Measurements from ENCODE around the gene SLC44A1.

Gene SLC44A1

GRCh38 chr9:105389796-105390195, 145.3 kb downstream of the SLC44A1 start:
- Histone ChIP-seq H3K27ac (replicated peaks; ENCODE audit: low read length) (no peak overlapping the region), H4K91ac (ENCODE audit: low read depth, low read length, poor library complexity) (no peak overlapping the region), H2BK12ac (ENCODE audit: low read length) (no peak overlapping the region), H3K14ac (ENCODE audit: low read length) (no peak overlapping the region), H3K23ac (ENCODE audit: low read depth, low read length, poor library complexity) (no peak overlapping the region), H3K27me3 (ENCODE audit: control insufficient read depth in 3 of 3, insufficient read depth in 3 of 3, low read depth in 1 of 3, low read length in 3 of 3) (no peaks in the 10 kb centered on the region), H3K9ac (ENCODE audit: low read depth, low read length, poor library complexity) (no peak overlapping the region), H3K4me2 (ENCODE audit: insufficient read depth, low read length, poor library complexity, severe bottlenecking) (no peak overlapping the region), H2AK5ac (ENCODE audit: low read depth, low read length) (no peak overlapping the region), H3K4me1 (ENCODE audit: control insufficient read depth in 2 of 2, insufficient read depth in 1 of 2, low read depth in 1 of 2, low read length in 2 of 2) (peaks cover 3 to 20% of the 10 kb centered on the region in 2 donors), H3K36me3 (replicated peaks in 1 of 2; ENCODE audit: control insufficient read depth in 2 of 2, insufficient read depth in 2 of 2, low read length in 2 of 2) (no peaks in the 10 kb centered on the region), H3K79me1 (ENCODE audit: low read depth, low read length) (no peaks in the 10 kb centered on the region), H3K18ac (ENCODE audit: low read length) (no peak overlapping the region), H3K4me3 (ENCODE audit: low read length in 2 of 2) (no peak overlapping the region), H2AFZ (ENCODE audit: low read length) (peak overlapping the region; percentile 79), H4K8ac (ENCODE audit: low read depth, low read length) (no peak overlapping the region), H3K4ac (ENCODE audit: low read length) (no peak overlapping the region), H2BK5ac (ENCODE audit: low read length) (no peak overlapping the region), H2BK15ac (ENCODE audit: low read length) (no peak overlapping the region), H2BK120ac (ENCODE audit: low read depth, low read length) (no peak overlapping the region), H3K9me3 (replicated peaks in 1 of 2; ENCODE audit: control insufficient read depth in 2 of 2, insufficient read depth in 1 of 2, low read depth in 1 of 2, low read length in 2 of 2) (no peaks in the 10 kb centered on the region)
- no peak for DNase-seq (ENCODE audit: low spot score)
- no CpG with 5 or more reads among the region's 6 CpGs for WGBS, 2 donors (ENCODE audit: extremely low coverage in 2 of 2, insufficient read length in 2 of 2, insufficient replicate concordance in 1 of 2)

DNA sequence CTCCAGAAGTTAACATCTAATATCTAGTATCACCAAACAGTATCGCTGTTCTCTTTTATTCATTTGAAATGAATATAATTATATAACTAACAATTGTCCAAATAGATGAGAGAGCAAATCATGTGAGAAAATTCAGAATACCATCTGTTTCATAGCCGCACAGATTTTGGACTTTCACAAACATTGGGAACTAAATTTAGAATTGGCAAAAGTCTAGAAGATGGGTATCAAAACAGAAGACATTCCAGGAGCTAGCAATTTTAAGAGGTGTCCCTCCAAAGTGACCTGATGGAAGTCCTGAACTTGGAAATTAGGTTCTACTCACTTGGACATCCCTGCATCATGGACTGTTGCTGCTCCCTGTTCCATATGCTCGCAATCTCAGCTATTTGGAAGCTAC, 146.4 kb downstream of the SLC44A1 start:
- Histone ChIP-seq H3K9me3 (replicated peaks in 1 of 2; ENCODE audit: control insufficient read depth in 2 of 2, insufficient read depth in 1 of 2, low read depth in 1 of 2, low read length in 2 of 2) (no peaks in the 10 kb centered on the region), H3K27ac (replicated peaks; ENCODE audit: low read length) (no peak overlapping the region), H3K14ac (ENCODE audit: low read length) (no peak overlapping the region), H2BK12ac (ENCODE audit: low read length) (no peak overlapping the region), H2BK120ac (ENCODE audit: low read depth, low read length) (no peak overlapping the region), H3K36me3 (replicated peaks in 1 of 2; ENCODE audit: control insufficient read depth in 2 of 2, insufficient read depth in 2 of 2, low read length in 2 of 2) (no peaks in the 10 kb centered on the region), H3K79me1 (ENCODE audit: low read depth, low read length) (no peaks in the 10 kb centered on the region), H4K91ac (ENCODE audit: low read depth, low read length, poor library complexity) (no peak overlapping the region), H3K18ac (ENCODE audit: low read length) (no peak overlapping the region), H2BK5ac (ENCODE audit: low read length) (no peak overlapping the region), H3K4ac (ENCODE audit: low read length) (no peak overlapping the region), H3K4me3 (ENCODE audit: low read length in 2 of 2) (no peak overlapping the region), H4K8ac (ENCODE audit: low read depth, low read length) (no peak overlapping the region), H3K4me1 (ENCODE audit: control insufficient read depth in 2 of 2, insufficient read depth in 1 of 2, low read depth in 1 of 2, low read length in 2 of 2) (peaks cover 3 to 20% of the 10 kb centered on the region in 2 donors), H2AFZ (ENCODE audit: low read length) (no peak overlapping the region), H2AK5ac (ENCODE audit: low read depth, low read length) (no peak overlapping the region), H3K23ac (ENCODE audit: low read depth, low read length, poor library complexity) (no peak overlapping the region), H2BK15ac (ENCODE audit: low read length) (no peak overlapping the region), H3K9ac (ENCODE audit: low read depth, low read length, poor library complexity) (no peak overlapping the region), H3K4me2 (ENCODE audit: insufficient read depth, low read length, poor library complexity, severe bottlenecking) (no peak overlapping the region), H3K27me3 (ENCODE audit: control insufficient read depth in 3 of 3, insufficient read depth in 3 of 3, low read depth in 1 of 3, low read length in 3 of 3) (no peaks in the 10 kb centered on the region)
- DNase-seq (ENCODE audit: low spot score), result no peak
- WGBS, 2 donors (ENCODE audit: extremely low coverage in 2 of 2, insufficient read length in 2 of 2, insufficient replicate concordance in 1 of 2), result no CpG with 5 or more reads among the region's 3 CpGs

GRCh38 chr9:105391288-105391687, 146.8 kb downstream of the SLC44A1 start:
- no peak overlapping the region for H3K4ac ChIP-seq (ENCODE audit: low read length)
- no peaks in the 10 kb centered on the region for H3K79me1 ChIP-seq (ENCODE audit: low read depth, low read length)
- H3K4me2 ChIP-seq (ENCODE audit: insufficient read depth, low read length, poor library complexity, severe bottlenecking), result no peak overlapping the region
- no peak overlapping the region for H3K9ac ChIP-seq (ENCODE audit: low read depth, low read length, poor library complexity)
- H3K4me3 ChIP-seq (ENCODE audit: low read length in 2 of 2), result no peak overlapping the region
- H2BK12ac ChIP-seq (ENCODE audit: low read length), result no peak overlapping the region
- no peak overlapping the region for H4K8ac ChIP-seq (ENCODE audit: low read depth, low read length)
- H3K27me3 ChIP-seq (ENCODE audit: control insufficient read depth in 3 of 3, insufficient read depth in 3 of 3, low read depth in 1 of 3, low read length in 3 of 3), result no peaks in the 10 kb centered on the region
- no peak overlapping the region for H2AFZ ChIP-seq (ENCODE audit: low read length)
- H2BK15ac ChIP-seq (ENCODE audit: low read length), result no peak overlapping the region
- no peak overlapping the region for H3K27ac ChIP-seq (replicated peaks; ENCODE audit: low read length)
- H4K91ac ChIP-seq (ENCODE audit: low read depth, low read length, poor library complexity), result no peak overlapping the region
- H2AK5ac ChIP-seq (ENCODE audit: low read depth, low read length), result no peak overlapping the region
- no peak overlapping the region for H2BK5ac ChIP-seq (ENCODE audit: low read length)
- no CpG with 5 or more reads among the region's 1 CpG for WGBS, 2 donors (ENCODE audit: extremely low coverage in 2 of 2, insufficient read length in 2 of 2, insufficient replicate concordance in 1 of 2)
- no peak overlapping the region for H2BK120ac ChIP-seq (ENCODE audit: low read depth, low read length)
- no peak for DNase-seq (ENCODE audit: low spot score)
- no peak overlapping the region for H3K14ac ChIP-seq (ENCODE audit: low read length)
- H3K4me1 ChIP-seq (ENCODE audit: control insufficient read depth in 2 of 2, insufficient read depth in 1 of 2, low read depth in 1 of 2, low read length in 2 of 2), result peaks cover 3 to 20% of the 10 kb centered on the region in 2 donors
- H3K23ac ChIP-seq (ENCODE audit: low read depth, low read length, poor library complexity), result no peak overlapping the region
- H3K18ac ChIP-seq (ENCODE audit: low read length), result no peak overlapping the region
- no peaks in the 10 kb centered on the region for H3K9me3 ChIP-seq (replicated peaks in 1 of 2; ENCODE audit: control insufficient read depth in 2 of 2, insufficient read depth in 1 of 2, low read depth in 1 of 2, low read length in 2 of 2)
- H3K36me3 ChIP-seq (replicated peaks in 1 of 2; ENCODE audit: control insufficient read depth in 2 of 2, insufficient read depth in 2 of 2, low read length in 2 of 2), result no peaks in the 10 kb centered on the region

- H3K4me2 ChIP-seq (ENCODE audit: insufficient read depth, low read length, poor library complexity, severe bottlenecking), result no peak overlapping the region
- no peak overlapping the region for H2BK120ac ChIP-seq (ENCODE audit: low read depth, low read length)
- no CpG with 5 or more reads among the region's 1 CpG for WGBS, 2 donors (ENCODE audit: extremely low coverage in 2 of 2, insufficient read length in 2 of 2, insufficient replicate concordance in 1 of 2)
- no peak overlapping the region for H2BK5ac ChIP-seq (ENCODE audit: low read length)
- no peaks in the 10 kb centered on the region for H3K9me3 ChIP-seq (replicated peaks in 1 of 2; ENCODE audit: control insufficient read depth in 2 of 2, insufficient read depth in 1 of 2, low read depth in 1 of 2, low read length in 2 of 2)
- H3K36me3 ChIP-seq (replicated peaks in 1 of 2; ENCODE audit: control insufficient read depth in 2 of 2, insufficient read depth in 2 of 2, low read length in 2 of 2), result no peaks in the 10 kb centered on the region
- no peaks in the 10 kb centered on the region for H3K27me3 ChIP-seq (ENCODE audit: control insufficient read depth in 3 of 3, insufficient read depth in 3 of 3, low read depth in 1 of 3, low read length in 3 of 3)
- H3K14ac ChIP-seq (ENCODE audit: low read length), result no peak overlapping the region
- H3K9ac ChIP-seq (ENCODE audit: low read depth, low read length, poor library complexity), result no peak overlapping the region
- H3K4me3 ChIP-seq (ENCODE audit: low read length in 2 of 2), result no peak overlapping the region
- no peak overlapping the region for H3K23ac ChIP-seq (ENCODE audit: low read depth, low read length, poor library complexity)
- H3K4ac ChIP-seq (ENCODE audit: low read length), result no peak overlapping the region
- no peaks in the 10 kb centered on the region for H3K79me1 ChIP-seq (ENCODE audit: low read depth, low read length)
- no peak overlapping the region for H2AFZ ChIP-seq (ENCODE audit: low read length)
- no peak overlapping the region for H2AK5ac ChIP-seq (ENCODE audit: low read depth, low read length)
- no peak overlapping the region for H4K91ac ChIP-seq (ENCODE audit: low read depth, low read length, poor library complexity)
- H2BK12ac ChIP-seq (ENCODE audit: low read length), result no peak overlapping the region
- H3K27ac ChIP-seq (replicated peaks; ENCODE audit: low read length), result no peak overlapping the region
- no peak overlapping the region for H2BK15ac ChIP-seq (ENCODE audit: low read length)
- H3K18ac ChIP-seq (ENCODE audit: low read length), result no peak overlapping the region
- H4K8ac ChIP-seq (ENCODE audit: low read depth, low read length), result no peak overlapping the region
- DNase-seq (ENCODE audit: low spot score), result no peak
- peaks cover 3 to 20% of the 10 kb centered on the region in 2 donors for H3K4me1 ChIP-seq (ENCODE audit: control insufficient read depth in 2 of 2, insufficient read depth in 1 of 2, low read depth in 1 of 2, low read length in 2 of 2)
Measured at GRCh38 chr9:105392531-105392930, 148.1 kb downstream of the SLC44A1 start.
